K562 (cell line): ENCODE measurements around the gene TMC6. TPM values are rescaled to one million over a fixed set of nuclear protein-coding genes. Genes with fewer than 3 reads are reported as not detected.

ENCODE experiments used
- ARID1B ChIP-seq: fragments of 450-650 bp; IDR thresholded peaks from 2 replicates; pipeline ENCODE4 v1.6.1; 2016; ENCODE audit warnings: antibody characterized with exemption, mild to moderate bottlenecking, inconsistent platforms
- CC2D1A ChIP-seq: fragments of 450-650 bp; IDR thresholded peaks from 2 replicates; pipeline ENCODE4 v1.6.1; 2017; ENCODE audit warnings: mild to moderate bottlenecking
- ELF2 ChIP-seq: fragments of 250-450 bp; sonication (Bioruptor Pico); IDR thresholded peaks from 2 replicates; pipeline ENCODE4 v1.5.0; 2021; ENCODE audit warnings: mild to moderate bottlenecking
- HDAC6 ChIP-seq: IDR thresholded peaks from 2 replicates; pipeline ENCODE4 v1.6.1; 2012; ENCODE audit warnings: low read depth, mild to moderate bottlenecking, control low read depth, inconsistent platforms, low read length, moderate library complexity
- HDGF ChIP-seq: fragments of 450-650 bp; IDR thresholded peaks from 2 replicates; pipeline ENCODE4 v1.6.1; 2016
- KLF13 ChIP-seq: fragments of 450-650 bp; IDR thresholded peaks from 2 replicates; pipeline ENCODE4 v1.6.1; 2016; ENCODE audit warnings: missing genetic modification characterization, low read depth, mild to moderate bottlenecking, missing compliant biosample characterization, moderate library complexity, borderline replicate concordance
- KLF16 ChIP-seq: IDR thresholded peaks from 2 replicates; pipeline ENCODE4 v1.6.1; 2016; ENCODE audit warnings: antibody characterized with exemption
- MAX ChIP-seq: sonication (generic); formaldehyde crosslinking; IDR thresholded peaks from 2 replicates; pipeline ENCODE4 v1.9.0; 2022; ENCODE audit warnings: mild to moderate bottlenecking, missing genetic modification reagents
- MAZ ChIP-seq, 2 experiments: fragments of 450-650 bp in 1 of 2; sonication (generic) in 1 of 2; formaldehyde crosslinking; IDR thresholded peaks in 1 of 2; conservative IDR thresholded peaks in 1 of 2; 2 replicates each; pipeline versions ENCODE4 v1.4.0 to v1.5.0; 2020; ENCODE audit warnings: mild to moderate bottlenecking in 1 of 2, missing genetic modification reagents in 1 of 2
- MTA2 ChIP-seq: fragments of 450-650 bp; IDR thresholded peaks from 2 replicates; pipeline ENCODE4 v1.6.1; 2016; ENCODE audit warnings: low read depth
- NBN ChIP-seq: fragments of 450-650 bp; IDR thresholded peaks from 2 replicates; pipeline ENCODE4 v1.6.1; 2016; ENCODE audit warnings: low read depth, mild to moderate bottlenecking
- NCOR1 ChIP-seq: fragments of 450-650 bp; IDR thresholded peaks from 2 replicates; pipeline ENCODE4 v1.6.1; 2016; ENCODE audit warnings: mild to moderate bottlenecking, moderate library complexity
- NFIX ChIP-seq: fragments of 250-450 bp; sonication (Bioruptor Pico); IDR thresholded peaks from 2 replicates; pipeline ENCODE4 v1.4.0; 2020; ENCODE audit warnings: low read depth, mild to moderate bottlenecking, moderate library complexity
- PKNOX1 ChIP-seq: fragments of 450-650 bp; IDR thresholded peaks from 2 replicates; pipeline ENCODE4 v1.6.1; 2016
- SIX5 ChIP-seq, 2 experiments: IDR thresholded peaks; 2 replicates each; pipeline ENCODE4 v1.6.1; 2011; ENCODE audit warnings: low read length in 2 of 2, borderline replicate concordance in 1 of 2, low read depth in 1 of 2, mild to moderate bottlenecking in 1 of 2, moderate library complexity in 1 of 2; ENCODE audit not compliant: insufficient read depth in 1 of 2
- TBL1XR1 ChIP-seq, 2 experiments: IDR thresholded peaks; 2 replicates each; pipeline ENCODE4 v1.6.1; 2012; ENCODE audit warnings: improper control_type of control experiment in 2 of 2, low read length in 2 of 2, mild to moderate bottlenecking in 1 of 2
- TCFL5 ChIP-seq: fragments of 250-450 bp; sonication (Bioruptor Pico); conservative IDR thresholded peaks from 2 replicates; pipeline ENCODE4 v1.6.1; 2021; ENCODE audit warnings: mild to moderate bottlenecking, moderate library complexity, matching md5 sums
- TEAD1 ChIP-seq, 2 experiments: fragments of 450-650 bp in 1 of 2; sonication (generic) in 1 of 2; formaldehyde crosslinking; IDR thresholded peaks; 2 replicates each; pipeline versions ENCODE4 v1.4.0 to v1.8.0; 2020 to 2022; ENCODE audit warnings: mild to moderate bottlenecking in 2 of 2, missing genetic modification reagents in 1 of 2
- TGIF2 ChIP-seq: sonication (generic); formaldehyde crosslinking; IDR thresholded peaks from 2 replicates; pipeline ENCODE4 v1.8.1; 2022; ENCODE audit warnings: mild to moderate bottlenecking, missing genetic modification reagents, moderate library complexity
- ZNF696 ChIP-seq: fragments of 250-450 bp; sonication (Bioruptor Pico); conservative IDR thresholded peaks from 2 replicates; pipeline ENCODE4 v1.4.0; 2020; ENCODE audit warnings: mild to moderate bottlenecking, moderate library complexity
- ZNF740 ChIP-seq, 3 experiments: fragments of 200-800 bp in 1 of 3; sonication (Bioruptor generic) in 1 of 3; sonication (generic) in 1 of 3; formaldehyde crosslinking in 1 of 3; IDR thresholded peaks; 2 replicates each; pipeline versions ENCODE4 v1.6.1 to v1.8.0; 2016 to 2022; ENCODE audit warnings: mild to moderate bottlenecking in 2 of 3, missing compliant biosample characterization in 2 of 3, missing genetic modification characterization in 2 of 3, missing genetic modification reagents in 1 of 3
- polyA plus RNA-seq, 8 experiments: library from polyadenylated mRNA; depleted of rRNA in 4 of 8; stranded (reverse) in 5 of 8; unstranded in 3 of 8; fragments of >200 nt; fragmentation: Nextera tagmentation in 2 of 8; fragmentation: Illumina TruSeq in 1 of 8; extraction: Ambion mirVana in 2 of 8; extraction: Trizol in 1 of 8; gene quantifications; 2 replicates each; pipeline versions ENCODE4 v1.2.1 to v1.2.3, GENCODE V29; 2011 to 2014; ENCODE audit warnings: inconsistent platforms in 1 of 8, missing spikeins in 1 of 8
- total RNA-seq, 7 experiments: library from RNA; depleted of rRNA in 6 of 7; stranded (reverse); fragments of >200 nt in 6 of 7; fragmentation: Illumina TruSeq in 2 of 7; extraction: Trizol in 2 of 7; gene quantifications; 2 replicates each; pipeline versions ENCODE4 v1.2.1 to v1.2.3, GENCODE V29; 2011 to 2021; ENCODE audit warnings: low replicate concordance in 1 of 7
- TF ChIP-seq, protein P1 (sequence below): fragments of 250-450 bp; sonication (Bioruptor Pico); IDR thresholded peaks from 2 replicates; pipeline ENCODE4 v1.5.0; 2020; ENCODE audit warnings: mild to moderate bottlenecking, borderline replicate concordance
- TF ChIP-seq, protein P2 (sequence below): fragments of 450-650 bp; IDR thresholded peaks from 2 replicates; pipeline ENCODE4 v1.6.1; 2016; ENCODE audit warnings: low read depth, mild to moderate bottlenecking, moderate library complexity

The TMC6 gene
- total and polyA plus RNA-seq, 9 of the 15 experiments (the other 6 are each of a cell fraction or from before 2014, with no cell fraction given): 4.1 to 351 (median 66.9) TPM

DNA sequence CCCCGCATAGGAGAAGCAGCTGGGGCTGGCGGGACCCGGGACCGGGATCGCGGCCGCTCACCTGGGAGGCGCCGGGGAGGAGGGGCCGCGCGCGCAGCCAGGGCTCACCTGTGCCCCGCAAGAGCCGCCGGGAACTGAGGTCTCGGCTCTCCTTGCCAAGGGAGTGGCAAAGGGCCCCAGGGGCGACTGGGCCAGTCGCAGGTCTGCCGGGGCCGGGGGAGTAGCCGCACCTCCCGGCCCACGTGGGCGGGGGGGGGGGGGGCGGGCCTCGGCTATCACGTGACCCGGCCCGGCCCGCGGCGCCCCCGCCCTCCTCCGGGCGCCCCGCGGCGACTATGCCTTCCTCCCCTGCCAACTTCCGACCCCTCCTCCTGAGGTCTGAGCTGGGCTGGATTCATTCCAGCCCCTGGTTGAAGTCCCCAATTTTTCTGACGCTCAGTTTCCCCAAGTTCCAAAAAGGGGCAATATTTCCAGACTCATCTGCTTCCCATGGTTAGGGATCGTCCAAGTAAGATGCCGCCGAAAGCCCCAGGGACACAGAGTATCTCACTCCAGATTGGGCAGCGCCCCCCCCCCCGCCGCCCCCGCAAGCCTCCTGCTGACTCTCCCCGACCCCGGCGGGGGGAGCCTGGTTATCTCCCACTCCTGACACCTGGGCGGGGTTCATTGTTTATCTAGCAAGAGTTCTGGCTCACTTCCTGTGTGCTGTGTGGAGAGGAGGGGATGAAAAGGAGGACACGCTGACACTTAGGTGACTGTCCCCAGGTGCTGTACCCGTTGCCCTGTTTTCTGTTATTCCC, at the start of gene TMC6 (continued):
- TF ChIP-seq PKNOX1 (peak; percentile 71), NFIX (no peak), TBL1XR1 (IDR thresholded peaks at IDR 0.05; ENCODE audit: low read length in 2 of 2) (peak in 1 of 2 experiments; percentile 84; a peak in 2 of 4 replicates), NBN (peak; percentile 82), MAX (0 out of 2 replicates have a peak, but pooled peaks have one; percentile 9), HDAC6 (no peak), CC2D1A (peak; percentile 13; the same call in 1 of the 2 replicates), MTA2 (peak; percentile 73), ZNF696 (CRISPR knock-in tag) (no peak), ZNF740 (CRISPR knock-in tag; IDR thresholded peaks at IDR 0.05) (peak; percentile 98), ZNF740 (tag; IDR thresholded peaks at IDR 0.05) (peak in 1 of 2 experiments; percentile 99; a peak in 2 of 4 replicates), KLF13 (tag) (peak; percentile 45; the same call in 1 of the 2 replicates), NCOR1 (peak; percentile 93), TCFL5 (CRISPR knock-in tag) (no peak), ELF2 (peak; percentile 56), ARID1B (peak; percentile 94), SIX5 (IDR thresholded peaks at IDR 0.05; ENCODE audit: borderline replicate concordance in 1 of 2, insufficient read depth in 1 of 2, low read depth in 1 of 2, low read length in 2 of 2) (no peak), HDGF (no peak), MAZ (CRISPR knock-in tag; conservative IDR thresholded peaks at IDR 0.05 in 1 of 2, IDR thresholded peaks at IDR 0.05 in 1 of 2) (peak; percentile 81 to 85), TGIF2 (CRISPR knock-in tag) (no peak), TEAD1 (CRISPR knock-in tag; IDR thresholded peaks at IDR 0.05) (peak in 1 of 2 experiments; percentile 45; a peak in 1 of 4 replicates), KLF16 (peak; percentile 87)
- TF ChIP-seq, protein P1, sequence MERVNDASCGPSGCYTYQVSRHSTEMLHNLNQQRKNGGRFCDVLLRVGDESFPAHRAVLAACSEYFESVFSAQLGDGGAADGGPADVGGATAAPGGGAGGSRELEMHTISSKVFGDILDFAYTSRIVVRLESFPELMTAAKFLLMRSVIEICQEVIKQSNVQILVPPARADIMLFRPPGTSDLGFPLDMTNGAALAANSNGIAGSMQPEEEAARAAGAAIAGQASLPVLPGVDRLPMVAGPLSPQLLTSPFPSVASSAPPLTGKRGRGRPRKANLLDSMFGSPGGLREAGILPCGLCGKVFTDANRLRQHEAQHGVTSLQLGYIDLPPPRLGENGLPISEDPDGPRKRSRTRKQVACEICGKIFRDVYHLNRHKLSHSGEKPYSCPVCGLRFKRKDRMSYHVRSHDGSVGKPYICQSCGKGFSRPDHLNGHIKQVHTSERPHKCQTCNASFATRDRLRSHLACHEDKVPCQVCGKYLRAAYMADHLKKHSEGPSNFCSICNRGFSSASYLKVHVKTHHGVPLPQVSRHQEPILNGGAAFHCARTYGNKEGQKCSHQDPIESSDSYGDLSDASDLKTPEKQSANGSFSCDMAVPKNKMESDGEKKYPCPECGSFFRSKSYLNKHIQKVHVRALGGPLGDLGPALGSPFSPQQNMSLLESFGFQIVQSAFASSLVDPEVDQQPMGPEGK (CRISPR knock-in tag): peak; percentile 39; the same call in 1 of the 2 replicates
- TF ChIP-seq, protein P2, sequence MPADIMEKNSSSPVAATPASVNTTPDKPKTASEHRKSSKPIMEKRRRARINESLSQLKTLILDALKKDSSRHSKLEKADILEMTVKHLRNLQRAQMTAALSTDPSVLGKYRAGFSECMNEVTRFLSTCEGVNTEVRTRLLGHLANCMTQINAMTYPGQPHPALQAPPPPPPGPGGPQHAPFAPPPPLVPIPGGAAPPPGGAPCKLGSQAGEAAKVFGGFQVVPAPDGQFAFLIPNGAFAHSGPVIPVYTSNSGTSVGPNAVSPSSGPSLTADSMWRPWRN: peak; percentile 30; the same call in 1 of the 2 replicates
